ENCODE results near the gene MYO7B. TPM values are rescaled to one million over a fixed set of nuclear protein-coding genes. Genes with fewer than 3 reads are reported as not detected.

The MYO7B gene
- total RNA-seq, result under 1 TPM; 0.52 to 0.67 TPM

DNA sequence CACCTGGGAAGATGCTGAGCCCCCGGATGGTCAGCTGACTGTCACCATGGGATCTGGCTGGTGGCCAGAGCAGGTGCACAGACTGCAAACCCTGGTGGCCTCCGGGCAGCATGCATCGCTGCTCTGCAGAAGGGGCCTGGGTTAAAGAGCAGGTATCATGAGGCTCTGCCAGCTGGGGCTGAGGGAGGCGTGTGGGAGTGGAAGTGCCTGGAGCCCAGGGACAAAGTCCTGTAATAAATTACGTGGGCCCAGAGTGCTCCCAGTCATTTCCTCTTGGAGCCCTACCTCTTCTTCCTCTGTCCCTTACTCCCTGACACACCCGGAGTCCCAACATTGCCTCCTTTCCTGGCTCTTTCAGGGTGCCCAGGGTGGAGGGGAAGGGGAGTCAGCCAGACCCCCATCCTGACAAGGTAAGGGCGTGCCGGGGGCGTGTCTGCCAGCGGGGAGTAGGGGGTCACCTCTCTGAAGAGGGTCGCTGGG lies at the start of gene MYO7B:
MYO7B (plus strand) TSS at position 262 of the 480 bp plus-strand sequence. CDS start 24,040 bp downstream, outside the sequence.
- no peak within 1 kb of the TSS for H3K27ac ChIP-seq
- H3K27me3 ChIP-seq, result no peaks in the 10 kb centered on the region
- H3K9me3 ChIP-seq, result no peaks in the 10 kb centered on the region
- no peak for TF ChIP-seq CTCF (IDR thresholded peaks at IDR 0.05)
- DNase-seq (ENCODE audit: low spot score), result no peak
- H3K36me3 ChIP-seq, result no peaks in the 10 kb centered on the region
- H3K4me1 ChIP-seq, result no peaks in the 10 kb centered on the region
- no peak within 1 kb of the TSS for H3K4me3 ChIP-seq

DNA sequence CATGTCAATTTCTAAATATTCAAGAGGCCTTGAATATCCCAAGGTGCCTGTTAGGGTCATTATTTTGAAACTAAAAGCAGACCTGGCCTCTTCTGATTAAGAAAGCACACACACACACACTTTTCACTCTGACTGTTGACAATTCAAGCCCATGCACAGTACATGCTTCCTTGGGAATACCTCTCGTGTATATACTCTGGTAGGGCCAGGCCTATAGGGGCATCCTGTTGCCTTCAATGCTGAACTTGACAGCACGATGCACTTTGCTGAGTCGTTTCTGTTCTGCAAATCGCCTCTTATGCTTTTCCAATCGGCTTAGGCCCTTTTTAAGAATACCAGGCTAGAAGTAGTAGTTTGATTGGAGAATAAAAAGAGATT lies 49.8 kb upstream of the MYO7B start:
- H3K4me1 ChIP-seq, result no peaks in the 10 kb centered on the region
- no peak for TF ChIP-seq CTCF (IDR thresholded peaks at IDR 0.05)
- H3K27me3 ChIP-seq, result no peaks in the 10 kb centered on the region
- no peak overlapping the region for H3K27ac ChIP-seq
- no peaks in the 10 kb centered on the region for H3K9me3 ChIP-seq
- DNase-seq (ENCODE audit: low spot score), result no peak
- peaks cover 90% of the 10 kb centered on the region for H3K36me3 ChIP-seq
- no peak overlapping the region for H3K4me3 ChIP-seq

- Histone ChIP-seq H3K27me3 (no peaks in the 10 kb centered on the region), H3K27ac (no peak overlapping the region), H3K9me3 (no peaks in the 10 kb centered on the region), H3K4me1 (no peaks in the 10 kb centered on the region), H3K4me3 (no peak overlapping the region), H3K36me3 (peaks cover 88% of the 10 kb centered on the region)
- no peak for DNase-seq (ENCODE audit: low spot score)
- no peak for TF ChIP-seq CTCF (IDR thresholded peaks at IDR 0.05)
Measured at GRCh38 chr2:127486247-127487058, 49.0 kb upstream of the MYO7B start.

- Histone ChIP-seq H3K27ac (no peak overlapping the region), H3K27me3 (no peaks in the 10 kb centered on the region), H3K9me3 (no peaks in the 10 kb centered on the region), H3K36me3 (peaks cover 88% of the 10 kb centered on the region), H3K4me3 (no peak overlapping the region), H3K4me1 (no peaks in the 10 kb centered on the region)
- TF ChIP-seq CTCF (IDR thresholded peaks at IDR 0.05), result no peak
- no peak for DNase-seq (ENCODE audit: low spot score)
Measured at GRCh38 chr2:127490283-127490682, 45.2 kb upstream of the MYO7B start.

DNA sequence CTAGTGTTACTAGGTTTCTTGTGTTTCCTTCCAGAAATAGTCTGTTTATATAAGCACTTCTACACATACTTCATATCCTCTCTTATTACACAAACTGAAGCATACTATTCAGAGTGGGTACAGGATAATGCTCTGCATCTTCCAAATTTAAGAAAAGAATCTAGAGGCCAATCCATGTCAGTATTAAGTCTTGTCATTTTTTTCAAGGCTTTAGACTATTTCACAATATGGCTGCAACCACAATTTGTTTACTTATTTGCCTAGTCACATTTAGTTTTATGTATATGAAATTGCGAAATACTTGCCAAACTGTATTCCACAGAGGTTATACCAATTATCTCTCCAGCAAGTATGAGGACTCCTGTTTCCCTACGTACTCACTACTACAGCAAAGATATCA lies 37.1 kb upstream of the MYO7B start:
- no peaks in the 10 kb centered on the region for H3K9me3 ChIP-seq
- H3K4me3 ChIP-seq, result no peak overlapping the region
- H3K27ac ChIP-seq, result no peak overlapping the region
- DNase-seq (ENCODE audit: low spot score), result no peak
- peaks cover 81% of the 10 kb centered on the region for H3K36me3 ChIP-seq
- no peak for TF ChIP-seq CTCF (IDR thresholded peaks at IDR 0.05)
- H3K27me3 ChIP-seq, result no peaks in the 10 kb centered on the region
- no peaks in the 10 kb centered on the region for H3K4me1 ChIP-seq

Measured in right atrium auricular region (tissue), 2 donors.